Right lobe of liver (tissue), 6 donors: ENCODE measurements around the gene APBA2. TPM values are rescaled to one million over a fixed set of nuclear protein-coding genes. Genes with fewer than 3 reads are reported as not detected.

ENCODE experiments used
- ATAC-seq, 4 donors: fragments of 200-7000 bp; cut with Tn5 transposase; one replicate each; pipeline ENCODE4 v1.9.1; 2020; ENCODE audit warnings: mild to moderate bottlenecking in 4 of 4, moderate library complexity in 4 of 4
- DNase-seq, 3 donors: peaks; one replicate each; pipeline ENCODE4 v3.0.0-alpha.2; 2020
- H3K27ac ChIP-seq, 3 donors: fragments of 200-600 bp; one replicate each; pipeline ENCODE4 v1.8.0; 2022
- H3K27me3 ChIP-seq, 2 donors: fragments of 200-600 bp; one replicate each; pipeline ENCODE4 v1.8.0; 2022
- H3K36me3 ChIP-seq, 4 donors: fragments of 200-600 bp; sonication (generic) in 1 of 4; one replicate each; pipeline versions ENCODE4 v1.5.1 to v1.8.0; 2017 to 2022; ENCODE audit warnings: control low read depth in 1 of 4
- H3K4me1 ChIP-seq, 4 donors: fragments of 200-600 bp; sonication (generic) in 1 of 4; one replicate each; pipeline versions ENCODE4 v1.5.1 to v1.8.0; 2017 to 2022; ENCODE audit warnings: control low read depth in 1 of 4
- H3K4me3 ChIP-seq, 3 donors: fragments of 200-600 bp; one replicate each; pipeline ENCODE4 v1.8.0; 2022
- H3K9me3 ChIP-seq, 4 donors: fragments of 200-600 bp; sonication (generic) in 1 of 4; one replicate each; pipeline versions ENCODE4 v1.5.1 to v1.8.0; 2017 to 2022; ENCODE audit warnings: control low read depth in 1 of 4
- POLR2A ChIP-seq: fragments of 450-650 bp; IDR thresholded peaks from one replicate; pipeline ENCODE4 v1.6.1; 2017; ENCODE audit warnings: antibody characterized with exemption, mild to moderate bottlenecking
- WGBS: methylation state at CpG from one replicate; pipeline ENCODE4 v1.1.6; 2018; ENCODE audit warnings: low coverage, low lambda C conversion rate; ENCODE audit not compliant: insufficient coverage; ENCODE audit errors: missing lambda C conversion rate; 5-methylcytosine and 5-hydroxymethylcytosine counted together
- intact Hi-C, 2 donors: fragments of 100-400 bp; cut with DNase I; formaldehyde crosslinking; loops; one replicate each; pipeline versions ENCODE4 v1.11.2 to v1.14.1; 2022
- total RNA-seq, 6 experiments: library from RNA; depleted of rRNA in 2 of 6; stranded (reverse); fragments of >200 nt in 2 of 6; fragmentation: NEBNext Ultra II Directional in 3 of 6; extraction: Animal tissue kit (Norgen Biotek cat#: 25700) in 3 of 6; gene quantifications; one replicate each; pipeline versions ENCODE4 v1.1.0 to v1.2.4, GENCODE V29; 2016 to 2023
- TF ChIP-seq, protein P1 (sequence below), 4 donors: fragments of 200-600 bp in 3 of 4; fragments of 450-650 bp in 1 of 4; IDR thresholded peaks; one replicate each; pipeline versions ENCODE4 v1.5.1 to v1.8.0; 2016 to 2022; ENCODE audit warnings: antibody characterized with exemption in 4 of 4, mild to moderate bottlenecking in 2 of 4
- donor health status: DM: no; HTN: yes; CAD: no.
- donor health status: DM: no; HTN: no; CAD: no.
- donor health status: DM: no; HTN: no; CAD: no.
- donor health status: DM: no; HTN: yes; CAD: no.
- donor health status: DM: no; HTN: yes; CAD: no.

The APBA2 gene
- total RNA-seq, 6 experiments from 2014 or later = 0.51 to 0.75 (median 0.69) TPM

DNA sequence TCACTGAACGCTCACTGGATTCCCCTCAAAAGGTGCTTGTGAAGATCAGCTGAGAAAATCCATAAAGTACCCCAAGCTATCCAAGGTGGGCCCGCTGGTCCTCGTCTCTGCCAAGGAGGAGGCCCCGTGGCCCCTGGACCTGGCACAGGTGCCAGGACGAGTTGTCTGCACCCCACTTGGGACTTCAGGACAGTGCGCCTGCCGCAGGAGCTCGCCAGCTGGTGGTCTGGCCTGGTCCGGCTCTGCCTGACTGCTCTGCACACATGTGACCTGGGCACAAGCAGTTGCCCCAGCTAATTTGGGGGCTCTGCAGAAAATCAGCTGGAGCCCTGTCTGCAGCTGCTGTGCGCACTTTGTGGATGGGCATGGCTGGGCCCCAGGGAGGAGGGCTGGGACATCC, 224.0 kb downstream of the APBA2 start:
- intact Hi-C loops = no loop called here
- H3K27ac ChIP-seq = no peak overlapping the region
- ATAC-seq (no peak), DNase-seq (no peak)
- H3K4me1 ChIP-seq = no peaks in the 10 kb centered on the region
- H3K9me3 ChIP-seq = no peaks in the 10 kb centered on the region
- 70% methylated on average over 2 of the region's 10 CpGs for WGBS
- H3K36me3 ChIP-seq = no peaks in the 10 kb centered on the region
- no peaks in the 10 kb centered on the region for H3K27me3 ChIP-seq
- no peak overlapping the region for H3K4me3 ChIP-seq
- TF ChIP-seq POLR2A = no peak
- TF ChIP-seq, protein P1, sequence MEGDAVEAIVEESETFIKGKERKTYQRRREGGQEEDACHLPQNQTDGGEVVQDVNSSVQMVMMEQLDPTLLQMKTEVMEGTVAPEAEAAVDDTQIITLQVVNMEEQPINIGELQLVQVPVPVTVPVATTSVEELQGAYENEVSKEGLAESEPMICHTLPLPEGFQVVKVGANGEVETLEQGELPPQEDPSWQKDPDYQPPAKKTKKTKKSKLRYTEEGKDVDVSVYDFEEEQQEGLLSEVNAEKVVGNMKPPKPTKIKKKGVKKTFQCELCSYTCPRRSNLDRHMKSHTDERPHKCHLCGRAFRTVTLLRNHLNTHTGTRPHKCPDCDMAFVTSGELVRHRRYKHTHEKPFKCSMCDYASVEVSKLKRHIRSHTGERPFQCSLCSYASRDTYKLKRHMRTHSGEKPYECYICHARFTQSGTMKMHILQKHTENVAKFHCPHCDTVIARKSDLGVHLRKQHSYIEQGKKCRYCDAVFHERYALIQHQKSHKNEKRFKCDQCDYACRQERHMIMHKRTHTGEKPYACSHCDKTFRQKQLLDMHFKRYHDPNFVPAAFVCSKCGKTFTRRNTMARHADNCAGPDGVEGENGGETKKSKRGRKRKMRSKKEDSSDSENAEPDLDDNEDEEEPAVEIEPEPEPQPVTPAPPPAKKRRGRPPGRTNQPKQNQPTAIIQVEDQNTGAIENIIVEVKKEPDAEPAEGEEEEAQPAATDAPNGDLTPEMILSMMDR (IDR thresholded peaks at IDR 0.05) = no peak

DNA sequence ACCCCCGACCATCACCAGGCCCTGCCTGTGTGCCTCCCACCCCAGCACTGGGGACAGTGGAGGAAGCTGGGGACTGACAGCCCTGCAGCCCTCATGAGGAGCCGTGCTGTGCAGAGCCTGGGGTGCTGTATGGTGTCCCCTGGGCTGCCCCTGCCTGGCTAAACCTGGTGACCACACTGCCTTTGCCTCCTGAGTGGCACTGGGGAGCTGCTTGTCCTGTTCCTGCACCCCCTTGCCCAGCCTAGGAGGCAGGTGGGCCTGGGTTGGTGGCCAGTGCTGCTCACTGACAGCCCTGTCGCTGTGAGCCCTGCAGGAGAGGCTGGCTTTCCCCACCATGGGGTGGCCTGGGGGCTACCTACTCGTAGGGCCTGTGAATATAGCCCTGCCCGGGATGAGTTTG, 224.4 kb downstream of the APBA2 start:
- DNase-seq = no peak
- 61% methylated on average over 2 of the region's 5 CpGs for WGBS
- no peak for ATAC-seq
- Histone ChIP-seq H3K4me3 (no peak overlapping the region), H3K27me3 (no peaks in the 10 kb centered on the region), H3K27ac (no peak overlapping the region), H3K36me3 (no peaks in the 10 kb centered on the region), H3K4me1 (no peaks in the 10 kb centered on the region), H3K9me3 (no peaks in the 10 kb centered on the region)
- TF ChIP-seq POLR2A = no peak
- TF ChIP-seq, protein P1 (IDR thresholded peaks at IDR 0.05) = no peak
- intact Hi-C loops = no loop called here

DNA sequence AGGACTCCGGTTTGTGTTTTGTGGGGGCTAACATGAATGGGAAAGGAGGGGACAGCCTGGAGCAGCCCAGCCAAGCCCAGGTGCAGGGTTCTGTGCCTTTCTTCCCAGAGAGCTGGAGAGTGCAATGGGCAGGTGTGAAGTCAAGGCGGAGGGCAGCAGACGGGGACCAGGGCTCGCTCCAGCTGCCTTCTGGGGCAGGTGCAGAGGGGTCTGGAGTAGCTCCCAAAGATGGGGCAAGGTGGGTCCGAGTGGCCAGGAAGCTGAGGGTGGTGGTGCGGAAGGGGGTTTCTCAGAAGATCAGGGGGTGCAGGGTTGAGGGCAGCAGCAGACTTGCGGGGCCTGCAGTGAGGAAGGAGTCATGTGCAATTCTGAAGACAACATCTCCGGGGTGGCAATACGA, 225.0 kb downstream of the APBA2 start:
- Histone ChIP-seq H3K27ac (no peak overlapping the region), H3K4me3 (no peak overlapping the region), H3K9me3 (no peaks in the 10 kb centered on the region), H3K27me3 (no peaks in the 10 kb centered on the region), H3K4me1 (no peaks in the 10 kb centered on the region), H3K36me3 (no peaks in the 10 kb centered on the region)
- DNase-seq (no peak), ATAC-seq (no peak)
- TF ChIP-seq POLR2A = no peak
- TF ChIP-seq, protein P1 (IDR thresholded peaks at IDR 0.05) = no peak
- 63% methylated on average over 7 of the region's 9 CpGs for WGBS
- intact Hi-C loops = no loop called here

DNA sequence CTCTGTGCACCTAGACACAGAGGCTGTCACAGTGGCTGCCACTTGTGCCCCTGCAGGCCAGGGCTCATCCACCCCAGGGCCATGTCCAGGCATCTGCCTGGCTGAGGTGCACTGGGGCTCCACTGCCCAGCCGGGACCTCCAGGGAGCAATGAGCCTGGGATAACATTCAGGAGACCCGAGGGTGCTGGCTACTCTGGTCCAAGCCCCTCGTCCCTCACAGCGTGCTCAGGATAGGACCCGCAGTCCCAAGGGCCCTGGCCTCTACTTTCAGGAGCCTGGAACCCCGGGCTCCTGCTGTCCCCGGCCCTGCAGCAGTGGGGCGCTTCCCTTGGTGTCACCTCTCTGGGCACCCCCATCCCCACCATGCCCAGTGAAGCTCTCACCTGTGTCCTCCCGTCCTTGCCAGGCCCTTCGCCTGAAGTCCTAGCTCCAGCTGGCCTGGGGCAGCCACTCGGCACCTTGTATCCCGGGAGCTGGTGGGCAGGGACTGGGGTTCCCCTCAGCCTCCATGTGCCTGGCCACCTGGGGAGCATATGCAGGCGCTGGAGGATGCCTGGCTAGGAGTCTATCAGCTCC, 226.0 kb downstream of the APBA2 start:
- Histone ChIP-seq H3K27me3 (no peaks in the 10 kb centered on the region), H3K4me3 (no peak overlapping the region), H3K36me3 (no peaks in the 10 kb centered on the region), H3K4me1 (no peaks in the 10 kb centered on the region), H3K27ac (no peak overlapping the region), H3K9me3 (no peaks in the 10 kb centered on the region)
- DNase-seq (no peak), ATAC-seq (no peak)
- intact Hi-C loops = no loop called here
- WGBS = 20% methylated on average over 1 of the region's 13 CpGs
- TF ChIP-seq, protein P1 (IDR thresholded peaks at IDR 0.05) = no peak
- no peak for TF ChIP-seq POLR2A
